Measurements from ENCODE around the gene TMEM72. TPM values are rescaled to one million over a fixed set of nuclear protein-coding genes. Genes with fewer than 3 reads are reported as not detected.

TMEM72 gene
- total RNA-seq, 2 donors from 2014 or later: 1.6 TPM; not detected in 1

DNA sequence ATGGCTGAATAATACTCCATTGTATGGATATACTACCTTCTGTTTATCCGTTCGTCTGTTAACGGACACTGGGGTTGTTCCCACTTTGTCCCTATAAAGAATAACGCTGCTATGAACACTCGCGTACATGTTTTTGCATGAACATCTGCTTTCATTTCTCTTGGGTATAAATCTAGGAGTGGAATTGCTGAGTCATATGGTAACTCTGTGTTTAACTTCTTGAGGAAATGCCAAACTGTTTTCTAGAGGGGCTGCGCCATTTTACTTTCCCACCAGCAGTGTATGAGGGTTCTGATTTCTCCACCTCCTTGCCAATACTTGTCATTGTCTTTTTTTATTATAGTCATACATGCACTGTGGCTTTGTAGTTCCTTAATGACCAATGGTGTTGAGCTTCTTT lies 27.8 kb downstream of the TMEM72 start:
- DNase-seq (ENCODE audit: low spot score): no peak
- Histone ChIP-seq H3K9me3 (no peaks in the 10 kb centered on the region), H3K4me3 (no peak overlapping the region), H3K4me1 (replicated peaks) (no peaks in the 10 kb centered on the region), H3K36me3 (no peaks in the 10 kb centered on the region), H3K27ac (no peak overlapping the region), H3K27me3 (replicated peaks; ENCODE audit: insufficient read depth) (no peaks in the 10 kb centered on the region)
- WGBS: 90% methylated on average over 7 of the region's 7 CpGs
- intact Hi-C loops (cut with DNase I): no loop called here
- TF ChIP-seq POLR2A (IDR thresholded peaks at IDR 0.05) (no peak), POLR2AphosphoS5 (IDR thresholded peaks at IDR 0.05) (no peak)
- TF ChIP-seq, protein P1, sequence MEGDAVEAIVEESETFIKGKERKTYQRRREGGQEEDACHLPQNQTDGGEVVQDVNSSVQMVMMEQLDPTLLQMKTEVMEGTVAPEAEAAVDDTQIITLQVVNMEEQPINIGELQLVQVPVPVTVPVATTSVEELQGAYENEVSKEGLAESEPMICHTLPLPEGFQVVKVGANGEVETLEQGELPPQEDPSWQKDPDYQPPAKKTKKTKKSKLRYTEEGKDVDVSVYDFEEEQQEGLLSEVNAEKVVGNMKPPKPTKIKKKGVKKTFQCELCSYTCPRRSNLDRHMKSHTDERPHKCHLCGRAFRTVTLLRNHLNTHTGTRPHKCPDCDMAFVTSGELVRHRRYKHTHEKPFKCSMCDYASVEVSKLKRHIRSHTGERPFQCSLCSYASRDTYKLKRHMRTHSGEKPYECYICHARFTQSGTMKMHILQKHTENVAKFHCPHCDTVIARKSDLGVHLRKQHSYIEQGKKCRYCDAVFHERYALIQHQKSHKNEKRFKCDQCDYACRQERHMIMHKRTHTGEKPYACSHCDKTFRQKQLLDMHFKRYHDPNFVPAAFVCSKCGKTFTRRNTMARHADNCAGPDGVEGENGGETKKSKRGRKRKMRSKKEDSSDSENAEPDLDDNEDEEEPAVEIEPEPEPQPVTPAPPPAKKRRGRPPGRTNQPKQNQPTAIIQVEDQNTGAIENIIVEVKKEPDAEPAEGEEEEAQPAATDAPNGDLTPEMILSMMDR (IDR thresholded peaks at IDR 0.05): no peak

DNA sequence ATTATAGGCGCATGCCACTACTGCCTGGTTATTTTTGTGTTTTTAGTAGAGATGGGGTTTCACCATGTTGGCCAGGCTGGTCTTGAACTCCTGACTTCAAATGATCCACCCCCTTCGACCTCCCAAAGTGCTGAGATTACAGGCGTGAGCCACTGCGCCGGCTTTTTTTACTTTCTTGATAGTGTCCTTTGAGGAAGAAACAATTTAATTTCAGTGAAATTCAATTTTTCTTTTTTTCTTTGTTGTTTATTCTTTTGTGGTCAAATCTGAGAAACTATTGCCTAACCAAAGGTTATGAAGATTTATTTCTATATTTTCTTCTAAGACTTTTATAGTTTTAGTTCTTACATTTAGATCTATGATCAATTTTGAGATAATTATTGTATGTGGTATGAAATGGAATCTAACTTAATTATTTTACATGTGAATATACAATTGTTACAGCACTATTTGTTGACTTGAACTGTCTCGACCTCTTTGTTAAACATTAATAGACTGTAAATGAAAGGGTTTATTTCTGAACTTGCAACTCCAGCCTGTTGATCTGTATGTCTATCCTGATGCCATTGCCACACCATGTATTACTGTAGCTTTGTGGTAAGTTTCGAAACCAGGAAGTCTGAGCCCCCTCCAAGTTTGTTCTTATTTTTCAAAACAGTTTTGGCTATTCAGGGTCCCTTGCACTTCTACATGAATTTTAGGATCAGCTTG lies 28.7 kb downstream of the TMEM72 start:
- WGBS: 85% methylated on average over 7 of the region's 7 CpGs
- H3K27ac ChIP-seq: no peak overlapping the region
- DNase-seq (ENCODE audit: low spot score): no peak
- TF ChIP-seq, protein P1 (IDR thresholded peaks at IDR 0.05): no peak
- no peak for TF ChIP-seq POLR2AphosphoS5 (IDR thresholded peaks at IDR 0.05)
- TF ChIP-seq POLR2A (IDR thresholded peaks at IDR 0.05): no peak
- no peaks in the 10 kb centered on the region for H3K9me3 ChIP-seq
- H3K4me3 ChIP-seq: no peak overlapping the region
- no peaks in the 10 kb centered on the region for H3K4me1 ChIP-seq (replicated peaks)
- no peaks in the 10 kb centered on the region for H3K27me3 ChIP-seq (replicated peaks; ENCODE audit: insufficient read depth)
- no peaks in the 10 kb centered on the region for H3K36me3 ChIP-seq
- intact Hi-C loops (cut with DNase I): no loop called here

DNA sequence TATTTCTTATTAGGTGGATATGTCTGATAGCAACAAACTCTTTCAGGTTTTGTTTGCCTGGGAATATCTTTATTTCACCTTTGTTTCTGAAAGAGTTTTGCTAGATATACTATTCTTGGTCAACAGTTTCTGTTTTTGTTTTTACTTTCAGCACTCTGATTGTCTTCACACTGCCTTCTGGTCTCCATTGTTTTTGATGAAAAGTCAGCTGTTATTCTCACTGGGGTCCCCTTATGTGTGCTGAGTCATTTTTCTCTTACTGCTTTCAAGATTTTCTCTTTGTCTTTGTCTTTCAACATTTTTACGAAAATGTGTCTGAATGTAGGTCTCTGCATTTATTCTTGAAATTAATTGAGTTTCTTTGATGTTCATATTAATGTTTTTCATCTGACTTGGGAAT lies 33.2 kb downstream of the TMEM72 start:
- TF ChIP-seq, protein P1 (IDR thresholded peaks at IDR 0.05): no peak
- TF ChIP-seq POLR2AphosphoS5 (IDR thresholded peaks at IDR 0.05): no peak
- no peak for TF ChIP-seq POLR2A (IDR thresholded peaks at IDR 0.05)
- intact Hi-C loops (cut with DNase I): no loop called here
- no peak for DNase-seq (ENCODE audit: low spot score)
- no peaks in the 10 kb centered on the region for H3K36me3 ChIP-seq
- H3K4me3 ChIP-seq: no peak overlapping the region
- no peaks in the 10 kb centered on the region for H3K4me1 ChIP-seq (replicated peaks)
- no peaks in the 10 kb centered on the region for H3K27me3 ChIP-seq (replicated peaks; ENCODE audit: insufficient read depth)
- H3K27ac ChIP-seq: no peak overlapping the region
- no peaks in the 10 kb centered on the region for H3K9me3 ChIP-seq
- 0% methylated on average over 1 of the region's 1 CpG for WGBS

- DNase-seq (ENCODE audit: low spot score): no peak
- Histone ChIP-seq H3K27me3 (replicated peaks; ENCODE audit: insufficient read depth) (no peaks in the 10 kb centered on the region), H3K27ac (no peak overlapping the region), H3K9me3 (no peaks in the 10 kb centered on the region), H3K4me1 (replicated peaks) (no peaks in the 10 kb centered on the region), H3K4me3 (no peak overlapping the region), H3K36me3 (no peaks in the 10 kb centered on the region)
- WGBS: 57% methylated on average over 2 of the region's 2 CpGs
- intact Hi-C loops (cut with DNase I): no loop called here
- TF ChIP-seq POLR2AphosphoS5 (IDR thresholded peaks at IDR 0.05) (no peak), POLR2A (IDR thresholded peaks at IDR 0.05) (no peak)
- TF ChIP-seq, protein P1 (IDR thresholded peaks at IDR 0.05): no peak
Measured at GRCh38 chr10:44946205-44946604, 35.1 kb downstream of the TMEM72 start.
